Gastroesophageal sphincter (tissue), 3 donors: ENCODE data around the gene DCDC2.

Experiments used
- CTCF ChIP-seq, 4 experiments: fragments of 200-600 bp in 2 of 4; fragments of 450-650 bp in 2 of 4; sonication (generic) in 1 of 4; IDR thresholded peaks; one replicate each; pipeline ENCODE4 v1.5.1; 2017 to 2019; ENCODE audit warnings: antibody characterized with exemption in 4 of 4, mild to moderate bottlenecking in 2 of 4, moderate library complexity in 2 of 4
- POLR2A ChIP-seq, 2 donors: fragments of 450-650 bp; IDR thresholded peaks; one replicate each; pipeline ENCODE4 v1.6.1; 2017; ENCODE audit warnings: antibody characterized with exemption in 2 of 2, mild to moderate bottlenecking in 2 of 2, moderate library complexity in 1 of 2
- POLR2AphosphoS5 ChIP-seq: sonication (generic); formaldehyde crosslinking; IDR thresholded peaks from one replicate; pipeline ENCODE4 v1.6.1; 2017; ENCODE audit warnings: antibody characterized with exemption

- TF ChIP-seq POLR2AphosphoS5: no peak
- no peak for TF ChIP-seq CTCF (IDR thresholded peaks at IDR 0.05)
- TF ChIP-seq POLR2A (IDR thresholded peaks at IDR 0.05): no peak
These were observed 160.0 kb downstream of the DCDC2 start for GRCh38 chr6:24197892-24198291.
